Measurements from ENCODE around the gene ZBTB16.

GRCh38 chr11:114075891-114076441 lies 16.5 kb downstream of the ZBTB16 start:
- no peak for TF ChIP-seq CTCF (IDR thresholded peaks at IDR 0.05; ENCODE audit: insufficient read depth, low read length)
- no peak for TF ChIP-seq POLR2AphosphoS5 (IDR thresholded peaks at IDR 0.05; ENCODE audit: low read depth)
- TF ChIP-seq SPI1 (IDR thresholded peaks at IDR 0.05; ENCODE audit: borderline replicate concordance, low read depth), result no peak
- TF ChIP-seq, protein P1, sequence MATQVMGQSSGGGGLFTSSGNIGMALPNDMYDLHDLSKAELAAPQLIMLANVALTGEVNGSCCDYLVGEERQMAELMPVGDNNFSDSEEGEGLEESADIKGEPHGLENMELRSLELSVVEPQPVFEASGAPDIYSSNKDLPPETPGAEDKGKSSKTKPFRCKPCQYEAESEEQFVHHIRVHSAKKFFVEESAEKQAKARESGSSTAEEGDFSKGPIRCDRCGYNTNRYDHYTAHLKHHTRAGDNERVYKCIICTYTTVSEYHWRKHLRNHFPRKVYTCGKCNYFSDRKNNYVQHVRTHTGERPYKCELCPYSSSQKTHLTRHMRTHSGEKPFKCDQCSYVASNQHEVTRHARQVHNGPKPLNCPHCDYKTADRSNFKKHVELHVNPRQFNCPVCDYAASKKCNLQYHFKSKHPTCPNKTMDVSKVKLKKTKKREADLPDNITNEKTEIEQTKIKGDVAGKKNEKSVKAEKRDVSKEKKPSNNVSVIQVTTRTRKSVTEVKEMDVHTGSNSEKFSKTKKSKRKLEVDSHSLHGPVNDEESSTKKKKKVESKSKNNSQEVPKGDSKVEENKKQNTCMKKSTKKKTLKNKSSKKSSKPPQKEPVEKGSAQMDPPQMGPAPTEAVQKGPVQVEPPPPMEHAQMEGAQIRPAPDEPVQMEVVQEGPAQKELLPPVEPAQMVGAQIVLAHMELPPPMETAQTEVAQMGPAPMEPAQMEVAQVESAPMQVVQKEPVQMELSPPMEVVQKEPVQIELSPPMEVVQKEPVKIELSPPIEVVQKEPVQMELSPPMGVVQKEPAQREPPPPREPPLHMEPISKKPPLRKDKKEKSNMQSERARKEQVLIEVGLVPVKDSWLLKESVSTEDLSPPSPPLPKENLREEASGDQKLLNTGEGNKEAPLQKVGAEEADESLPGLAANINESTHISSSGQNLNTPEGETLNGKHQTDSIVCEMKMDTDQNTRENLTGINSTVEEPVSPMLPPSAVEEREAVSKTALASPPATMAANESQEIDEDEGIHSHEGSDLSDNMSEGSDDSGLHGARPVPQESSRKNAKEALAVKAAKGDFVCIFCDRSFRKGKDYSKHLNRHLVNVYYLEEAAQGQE (IDR thresholded peaks at IDR 0.05; ENCODE audit: insufficient replicate concordance, low read depth), result no peak
- TF ChIP-seq GABPA (IDR thresholded peaks at IDR 0.05; ENCODE audit: low read depth), result no peak

Measured in HL-60 (cell line).